Uterus (tissue), 2 donors: ENCODE data around the gene GTPBP4.

Experiments used
- POLR2A ChIP-seq, 2 donors: fragments of 450-650 bp; IDR thresholded peaks; one replicate each; pipeline ENCODE4 v1.6.1; 2016; ENCODE audit warnings: antibody characterized with exemption in 2 of 2, mild to moderate bottlenecking in 1 of 2, moderate library complexity in 1 of 2
- TF ChIP-seq, protein P1 (sequence below), 4 experiments: fragments of 200-600 bp in 2 of 4; fragments of 450-650 bp in 2 of 4; sonication (generic) in 2 of 4; IDR thresholded peaks; one replicate each; pipeline ENCODE4 v1.5.1; 2016 to 2019; ENCODE audit warnings: antibody characterized with exemption in 4 of 4, mild to moderate bottlenecking in 2 of 4, moderate library complexity in 1 of 4

DNA sequence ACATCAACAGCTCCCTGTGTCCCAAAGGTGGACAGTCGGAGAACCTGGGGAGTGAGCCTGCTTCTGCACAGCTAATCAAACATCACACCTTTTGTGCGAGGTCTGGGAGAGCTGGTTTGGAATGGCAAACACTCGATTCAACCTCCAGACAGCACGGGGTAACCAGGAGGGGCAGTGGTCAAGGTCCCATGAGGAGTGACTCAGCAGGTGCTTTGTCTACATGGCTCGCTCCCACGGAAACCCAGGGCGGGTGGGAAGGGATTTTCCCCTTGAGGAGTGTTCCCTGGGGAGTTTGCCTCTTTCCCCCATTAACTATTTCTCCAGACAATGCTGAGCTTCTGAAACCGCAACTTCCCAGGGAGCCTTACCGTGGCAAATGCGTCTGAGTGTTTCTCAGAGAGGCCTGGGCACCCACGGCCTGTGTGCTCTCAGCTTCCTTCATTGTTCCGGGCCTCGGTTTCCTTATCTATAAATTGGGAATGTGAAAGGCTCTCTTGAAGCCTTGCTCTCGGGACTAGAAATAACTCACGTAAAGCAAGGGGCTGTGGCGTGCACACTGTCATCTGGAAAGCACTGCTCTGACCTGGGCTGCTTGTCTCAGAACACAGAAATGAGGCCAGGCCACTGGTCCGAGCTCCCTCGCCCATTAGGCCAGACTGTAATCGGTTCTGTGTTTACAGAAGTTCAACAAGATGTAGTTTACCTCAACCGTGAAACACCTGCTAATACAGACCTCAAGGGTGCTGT, 14.0 kb upstream of the GTPBP4 start:
- no peak for TF ChIP-seq POLR2A (IDR thresholded peaks at IDR 0.05)
- TF ChIP-seq, protein P1, sequence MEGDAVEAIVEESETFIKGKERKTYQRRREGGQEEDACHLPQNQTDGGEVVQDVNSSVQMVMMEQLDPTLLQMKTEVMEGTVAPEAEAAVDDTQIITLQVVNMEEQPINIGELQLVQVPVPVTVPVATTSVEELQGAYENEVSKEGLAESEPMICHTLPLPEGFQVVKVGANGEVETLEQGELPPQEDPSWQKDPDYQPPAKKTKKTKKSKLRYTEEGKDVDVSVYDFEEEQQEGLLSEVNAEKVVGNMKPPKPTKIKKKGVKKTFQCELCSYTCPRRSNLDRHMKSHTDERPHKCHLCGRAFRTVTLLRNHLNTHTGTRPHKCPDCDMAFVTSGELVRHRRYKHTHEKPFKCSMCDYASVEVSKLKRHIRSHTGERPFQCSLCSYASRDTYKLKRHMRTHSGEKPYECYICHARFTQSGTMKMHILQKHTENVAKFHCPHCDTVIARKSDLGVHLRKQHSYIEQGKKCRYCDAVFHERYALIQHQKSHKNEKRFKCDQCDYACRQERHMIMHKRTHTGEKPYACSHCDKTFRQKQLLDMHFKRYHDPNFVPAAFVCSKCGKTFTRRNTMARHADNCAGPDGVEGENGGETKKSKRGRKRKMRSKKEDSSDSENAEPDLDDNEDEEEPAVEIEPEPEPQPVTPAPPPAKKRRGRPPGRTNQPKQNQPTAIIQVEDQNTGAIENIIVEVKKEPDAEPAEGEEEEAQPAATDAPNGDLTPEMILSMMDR (IDR thresholded peaks at IDR 0.05): no peak
